ENCODE measurements around the gene CCDC57. TPM values are rescaled to one million over a fixed set of nuclear protein-coding genes. Genes with fewer than 3 reads are reported as not detected.

CCDC57 gene
- total and polyA plus RNA-seq, 10 donors = 28.8 to 164 (median 51.9) TPM

GRCh38 chr17:82234211-82235055 lies 21.8 kb upstream of the CCDC57 start:
- DNase-seq = peak; percentile 82
- intact Hi-C loops (cut with DNase I; ENCODE audit: low total_unique reads) = loop anchor here (5.0 kb wide), 1 partner anchor 88 kb away; no protein-coding TSS in a partner anchor
- Histone ChIP-seq H3K36me3 (peaks cover 0 to 57% (median 19%) of the 10 kb centered on the region in 6 donors), H3K27ac (peak overlapping the region in 4 of 8 donors; percentile 20 to 100 (median 75)), H3K4me1 (peaks cover 40 to 100% (median 93%) of the 10 kb centered on the region in 6 donors), H3K4me3 (peak overlapping the region in 1 of 8 donors; percentile 5), H3K9me3 (no peaks in the 10 kb centered on the region), H3K27me3 (replicated peaks in 1 of 7) (no peaks in the 10 kb centered on the region)
- TF ChIP-seq CTCF (IDR thresholded peaks at IDR 0.05 in 8 of 11, conservative IDR thresholded peaks at IDR 0.05 in 3 of 11) (no peak), POLR2AphosphoS5 (IDR thresholded peaks at IDR 0.05) (peak in 1 of 3 donors; percentile 66)
- WGBS, 5 donors = 63 to 80% (median 76%) methylated on average over 13 to 26 of the region's 26 CpGs

- Histone ChIP-seq H3K4me1 (peaks cover 31 to 97% (median 89%) of the 10 kb centered on the region in 6 donors), H3K36me3 (peaks cover 0 to 44% (median 15%) of the 10 kb centered on the region in 6 donors), H3K9me3 (no peaks in the 10 kb centered on the region), H3K4me3 (peak overlapping the region in 1 of 8 donors; percentile 85), H3K27me3 (replicated peaks in 1 of 7) (no peaks in the 10 kb centered on the region), H3K27ac (peak overlapping the region in 6 of 8 donors; percentile 6 to 100 (median 98))
- peak; percentile 76 for DNase-seq
- no peak for TF ChIP-seq CTCF (IDR thresholded peaks at IDR 0.05 in 8 of 11, conservative IDR thresholded peaks at IDR 0.05 in 3 of 11)
- TF ChIP-seq POLR2A (IDR thresholded peaks at IDR 0.05) = no peak
- TF ChIP-seq POLR2AphosphoS5 (IDR thresholded peaks at IDR 0.05) = peak; percentile 47 to 80 (median 52)
- intact Hi-C loops (cut with DNase I; ENCODE audit: low total_unique reads) = no loop called here
- 68 to 82% (median 68%) methylated on average over 10 to 21 of the region's 21 CpGs for WGBS, 5 donors
These were observed 20.5 kb upstream of the CCDC57 start for GRCh38 chr17:82232876-82233785.

GRCh38 chr17:82232322-82232820 lies 19.7 kb upstream of the CCDC57 start:
- WGBS, 5 donors = 69 to 85% (median 77%) methylated on average over 4 to 21 of the region's 21 CpGs
- Histone ChIP-seq H3K27ac (peak overlapping the region; percentile 85 to 100 (median 98)), H3K4me3 (peak overlapping the region in 5 of 8 donors; percentile 56 to 85 (median 62)), H3K9me3 (no peaks in the 10 kb centered on the region), H3K27me3 (replicated peaks in 1 of 7) (no peaks in the 10 kb centered on the region), H3K4me1 (peaks cover 32 to 97% (median 89%) of the 10 kb centered on the region in 6 donors), H3K36me3 (peaks cover 0 to 37% (median 7%) of the 10 kb centered on the region in 6 donors)
- no peak for DNase-seq
- TF ChIP-seq POLR2A (IDR thresholded peaks at IDR 0.05) (no peak), CTCF (IDR thresholded peaks at IDR 0.05 in 8 of 11, conservative IDR thresholded peaks at IDR 0.05 in 3 of 11) (no peak), POLR2AphosphoS5 (IDR thresholded peaks at IDR 0.05) (no peak)
- intact Hi-C loops (cut with DNase I; ENCODE audit: low total_unique reads) = no loop called here
